WTC11 (cell line): Measurements from ENCODE around the gene RAPGEF1. TPM values are rescaled to one million over a fixed set of nuclear protein-coding genes. Genes with fewer than 3 reads are reported as not detected.

Experiments used
- ATAC-seq: fragments of 200-7000 bp; cut with Tn5 transposase; 2 replicates; pipeline ENCODE4 v1.10.0; 2021; ENCODE audit warnings: mild to moderate bottlenecking, moderate library complexity
- CTCF ChIA-PET: fragments of 300-600 bp; sonication (Branson Sonifier 250); formaldehyde crosslinking; loops from one replicate; lab custom pipeline; 2021; ENCODE audit warnings: antibody characterized with exemption; lab: Charles Lee
- POLR2A ChIA-PET: fragments of 350-600 bp; sonication (Branson Sonifier 250); formaldehyde crosslinking; loops from one replicate; lab custom pipeline; 2021; ENCODE audit warnings: antibody characterized with exemption; lab: Charles Lee
- DNase-seq: peaks from one replicate; pipeline ENCODE4 v3.0.0; 2021; ENCODE audit warnings: low spot score
- H3K27ac Mint-ChIP-seq: 2 replicates; pipeline ENCODE4 v1.8.0; 2021; ENCODE audit warnings: mixed read lengths
- H3K27me3 Mint-ChIP-seq: 2 replicates; pipeline ENCODE4 v1.8.0; 2021; ENCODE audit warnings: low read depth, mild to moderate bottlenecking, moderate library complexity, mixed read lengths
- H3K36me3 Mint-ChIP-seq: 2 replicates; pipeline ENCODE4 v1.8.0; 2021; ENCODE audit warnings: mixed read lengths
- H3K4me1 Mint-ChIP-seq: 2 replicates; pipeline ENCODE4 v1.8.0; 2022; ENCODE audit warnings: mixed read lengths
- H3K4me3 Mint-ChIP-seq: 2 replicates; pipeline ENCODE4 v1.8.0; 2021; ENCODE audit warnings: mild to moderate bottlenecking, moderate library complexity, mixed read lengths
- H3K9me3 Mint-ChIP-seq: 2 replicates; pipeline ENCODE4 v1.8.0; 2021; ENCODE audit warnings: mixed read lengths
- AR ChIP-seq: fragments of 250-450 bp; sonication (Bioruptor Pico); IDR thresholded peaks from 2 replicates; pipeline ENCODE4 v1.9.0; 2021; ENCODE audit warnings: mild to moderate bottlenecking
- ATF3 ChIP-seq: sonication (generic); formaldehyde crosslinking; conservative IDR thresholded peaks from 2 replicates; pipeline ENCODE4 v1.8.1; 2022; ENCODE audit warnings: mild to moderate bottlenecking, missing genetic modification reagents
- CDX4 ChIP-seq: fragments of 250-450 bp; sonication (Bioruptor Pico); IDR thresholded peaks from 2 replicates; pipeline ENCODE4 v1.9.0; 2021; ENCODE audit warnings: moderate library complexity, mild to moderate bottlenecking, inconsistent platforms, borderline replicate concordance
- CREB1 ChIP-seq: sonication (generic); formaldehyde crosslinking; IDR thresholded peaks from 2 replicates; pipeline ENCODE4 v1.8.0; 2023; ENCODE audit warnings: mild to moderate bottlenecking, missing genetic modification reagents
- ETV6 ChIP-seq: sonication (generic); formaldehyde crosslinking; IDR thresholded peaks from 2 replicates; pipeline ENCODE4 v1.8.1; 2022; ENCODE audit warnings: mild to moderate bottlenecking, missing genetic modification reagents
- FOXJ3 ChIP-seq: sonication (generic); formaldehyde crosslinking; IDR thresholded peaks from 2 replicates; pipeline ENCODE4 v1.9.0; 2021; ENCODE audit warnings: missing genetic modification reagents, mild to moderate bottlenecking, borderline replicate concordance
- GTF2I ChIP-seq: fragments of 250-450 bp; sonication (Bioruptor Pico); conservative IDR thresholded peaks from 2 replicates; pipeline ENCODE4 v1.4.0; 2021; ENCODE audit warnings: mild to moderate bottlenecking
- HMGA2 ChIP-seq: fragments of 250-450 bp; sonication (Bioruptor Pico); IDR thresholded peaks from 2 replicates; pipeline ENCODE4 v1.4.0; 2021; ENCODE audit warnings: mild to moderate bottlenecking, moderate library complexity
- HMGXB4 ChIP-seq: sonication (generic); formaldehyde crosslinking; IDR thresholded peaks from 2 replicates; pipeline ENCODE4 v1.8.1; 2023; ENCODE audit warnings: mild to moderate bottlenecking, moderate library complexity, missing genetic modification reagents
- IRF2 ChIP-seq: sonication (generic); formaldehyde crosslinking; IDR thresholded peaks from 2 replicates; pipeline ENCODE4 v1.8.0; 2022; ENCODE audit warnings: low read depth, missing genetic modification reagents, borderline replicate concordance
- JUN ChIP-seq: sonication (generic); formaldehyde crosslinking; IDR thresholded peaks from 2 replicates; pipeline ENCODE4 v1.8.0; 2023; ENCODE audit warnings: mild to moderate bottlenecking, missing genetic modification reagents
- NFATC4 ChIP-seq: fragments of 250-450 bp; sonication (Bioruptor Pico); IDR thresholded peaks from 2 replicates; pipeline ENCODE4 v1.9.0; 2021; ENCODE audit warnings: mild to moderate bottlenecking
- NR3C1 ChIP-seq: sonication (generic); formaldehyde crosslinking; conservative IDR thresholded peaks from 2 replicates; pipeline ENCODE4 v1.8.1; 2023; ENCODE audit warnings: low read depth, mild to moderate bottlenecking, missing genetic modification reagents
- OVOL2 ChIP-seq: fragments of 250-450 bp; sonication (Bioruptor Pico); IDR thresholded peaks from 2 replicates; pipeline ENCODE4 v1.9.0; 2021; ENCODE audit warnings: mild to moderate bottlenecking, borderline replicate concordance
- PRRX2 ChIP-seq: fragments of 250-450 bp; sonication (Bioruptor Pico); IDR thresholded peaks from 2 replicates; pipeline ENCODE4 v1.8.0; 2021; ENCODE audit warnings: mild to moderate bottlenecking
- SMAD3 ChIP-seq: sonication (generic); formaldehyde crosslinking; IDR thresholded peaks from 2 replicates; pipeline ENCODE4 v1.8.0; 2022; ENCODE audit warnings: missing genetic modification reagents, mild to moderate bottlenecking, borderline replicate concordance
- ZNF121 ChIP-seq: sonication (generic); formaldehyde crosslinking; IDR thresholded peaks from 2 replicates; pipeline ENCODE4 v1.8.0; 2023; ENCODE audit warnings: missing genetic modification reagents
- ZNF219 ChIP-seq: sonication (generic); formaldehyde crosslinking; IDR thresholded peaks from 2 replicates; pipeline ENCODE4 v1.8.0; 2023; ENCODE audit warnings: missing genetic modification reagents, mild to moderate bottlenecking, borderline replicate concordance
- ZNF396 ChIP-seq: fragments of 250-450 bp; sonication (Bioruptor Pico); IDR thresholded peaks from 2 replicates; pipeline ENCODE4 v1.8.0; 2021; ENCODE audit warnings: mild to moderate bottlenecking, moderate library complexity, borderline replicate concordance
- ZNF425 ChIP-seq: fragments of 250-450 bp; sonication (Bioruptor Pico); conservative IDR thresholded peaks from 2 replicates; pipeline ENCODE4 v1.9.0; 2021; ENCODE audit warnings: mild to moderate bottlenecking
- ZSCAN18 ChIP-seq: fragments of 250-450 bp; sonication (Bioruptor Pico); IDR thresholded peaks from 2 replicates; pipeline ENCODE4 v2.1.2; 2022; ENCODE audit warnings: mild to moderate bottlenecking, moderate library complexity
- total RNA-seq: library from RNA; stranded (reverse); gene quantifications from 3 replicates; pipeline ENCODE4 v1.2.3, GENCODE V29; 2021

Gene RAPGEF1
- total RNA-seq, 1 experiment from 2014 or later, result 66.2 TPM

- H3K4me1 Mint-ChIP-seq, result no peaks in the 10 kb centered on the region
- H3K4me3 Mint-ChIP-seq, result no peak overlapping the region
- ChIA-PET CTCF (interaction anchor here (0.9 to 1.5 kb wide), 4 partner anchors 10 to 490 kb away, joined by 3 to 6 read pairs (median 4); no protein-coding TSS in a partner anchor), POLR2A (no interaction called here)
- peaks cover 3% of the 10 kb centered on the region; the same call in 1 of the 2 replicates for H3K27me3 Mint-ChIP-seq
- ATAC-seq, result no peak
- H3K9me3 Mint-ChIP-seq, result peaks cover 13% of the 10 kb centered on the region
- no peak overlapping the region for H3K27ac Mint-ChIP-seq
- TF ChIP-seq JUN (no peak), ZNF396 (CRISPR knock-in tag) (no peak), NFATC4 (CRISPR knock-in tag) (no peak), NR3C1 (CRISPR knock-in tag) (no peak), HMGXB4 (CRISPR knock-in tag) (no peak), HMGA2 (CRISPR knock-in tag) (no peak), ATF3 (CRISPR knock-in tag) (no peak), CREB1 (no peak), FOXJ3 (CRISPR knock-in tag) (no peak)
- no peaks in the 10 kb centered on the region for H3K36me3 Mint-ChIP-seq
- no peak for DNase-seq
Observed at GRCh38 chr9:131745610-131746009, 5.7 kb upstream of the RAPGEF1 start.

GRCh38 chr9:131744720-131745201 is 4.9 kb upstream of the RAPGEF1 start:
- Mint-ChIP-seq H3K9me3 (peaks cover 17% of the 10 kb centered on the region), H3K4me3 (no peak overlapping the region), H3K27me3 (no peaks in the 10 kb centered on the region; the same call in 1 of the 2 replicates), H3K4me1 (no peaks in the 10 kb centered on the region), H3K27ac (no peak overlapping the region), H3K36me3 (no peaks in the 10 kb centered on the region)
- no peak for DNase-seq
- no peak for ATAC-seq
- POLR2A ChIA-PET, result no interaction called here
- TF ChIP-seq CDX4 (CRISPR knock-in tag) (no peak), PRRX2 (CRISPR knock-in tag) (no peak), OVOL2 (no peak), ATF3 (CRISPR knock-in tag) (no peak), ZSCAN18 (CRISPR knock-in tag) (no peak), ZNF425 (CRISPR knock-in tag) (no peak)
- CTCF ChIA-PET, result interaction anchor here (0.9 to 2.1 kb wide), 6 partner anchors 10 to 514 kb away, joined by 3 to 6 read pairs (median 4); no protein-coding TSS in a partner anchor

GRCh38 chr9:131744171-131744719 is 4.4 kb upstream of the RAPGEF1 start:
- POLR2A ChIA-PET, result no interaction called here
- H3K27ac Mint-ChIP-seq, result no peak overlapping the region
- no peak overlapping the region for H3K4me3 Mint-ChIP-seq
- ATAC-seq, result no peak
- H3K9me3 Mint-ChIP-seq, result peaks cover 17% of the 10 kb centered on the region
- H3K4me1 Mint-ChIP-seq, result no peaks in the 10 kb centered on the region
- no peaks in the 10 kb centered on the region for H3K36me3 Mint-ChIP-seq
- no peak for DNase-seq
- CTCF ChIA-PET, result interaction anchor here (1.1 to 2.1 kb wide), 3 partner anchors 11 to 515 kb away, joined by 3 to 6 read pairs (median 3); no protein-coding TSS in a partner anchor
- H3K27me3 Mint-ChIP-seq, result no peaks in the 10 kb centered on the region; the same call in 1 of the 2 replicates
- TF ChIP-seq GTF2I, result no peak
- TF ChIP-seq ZNF121, result no peak
- no peak for TF ChIP-seq AR (CRISPR knock-in tag)
- TF ChIP-seq IRF2 (CRISPR knock-in tag), result no peak
- no peak for TF ChIP-seq ZSCAN18 (CRISPR knock-in tag)
- no peak for TF ChIP-seq ZNF219 (CRISPR knock-in tag)
- no peak for TF ChIP-seq SMAD3 (CRISPR knock-in tag)
- no peak for TF ChIP-seq ETV6 (CRISPR knock-in tag)
